Neuronal stem cell (in vitro differentiated cells): Measurements from ENCODE around the gene FIBP.

Experiments
- DNase-seq: peaks from one replicate; pipeline ENCODE4 v3.0.0-alpha.2; 2013; ENCODE audit warnings: low spot score
- H2AFZ ChIP-seq: one replicate; pipeline ENCODE4 v1.6.1; 2013; ENCODE audit warnings: mild to moderate bottlenecking, low read length, inconsistent platforms
- H2AK5ac ChIP-seq: 2 replicates; pipeline ENCODE4 v1.6.1; 2013; ENCODE audit warnings: low read depth, mild to moderate bottlenecking, inconsistent platforms, low read length, moderate library complexity, mixed read lengths
- H2BK120ac ChIP-seq: 2 replicates; pipeline ENCODE4 v1.6.1; 2013; ENCODE audit warnings: low read depth, mild to moderate bottlenecking, inconsistent platforms, low read length, moderate library complexity, mixed read lengths
- H2BK12ac ChIP-seq: one replicate; pipeline ENCODE4 v1.6.1; 2013; ENCODE audit warnings: low read length, inconsistent platforms
- H2BK15ac ChIP-seq: 2 replicates; pipeline ENCODE4 v1.6.1; 2013; ENCODE audit warnings: mild to moderate bottlenecking, low read length, inconsistent platforms, mixed read lengths
- H2BK5ac ChIP-seq: one replicate; pipeline ENCODE4 v1.6.1; 2013; ENCODE audit warnings: inconsistent platforms, mild to moderate bottlenecking, low read length, moderate library complexity
- H3K14ac ChIP-seq: one replicate; pipeline ENCODE4 v1.6.1; 2013; ENCODE audit warnings: low read length, inconsistent platforms
- H3K18ac ChIP-seq: 2 replicates; pipeline ENCODE4 v1.6.1; 2013; ENCODE audit warnings: low read length, inconsistent platforms
- H3K23ac ChIP-seq: 2 replicates; pipeline ENCODE4 v1.6.1; 2013; ENCODE audit warnings: low read depth, mild to moderate bottlenecking, mixed read lengths, low read length, inconsistent platforms; ENCODE audit not compliant: poor library complexity
- H3K27ac ChIP-seq: replicated peaks from 3 replicates; pipeline ENCODE4 v1.5.1; 2013; ENCODE audit warnings: low read length, inconsistent platforms
- H3K27me3 ChIP-seq, 3 experiments: 2 replicates each; pipeline ENCODE4 v1.6.1; 2013; ENCODE audit warnings: low read length in 3 of 3, mild to moderate bottlenecking in 2 of 3, inconsistent platforms in 1 of 3, low read depth in 1 of 3, mixed read lengths in 1 of 3, moderate library complexity in 1 of 3; ENCODE audit not compliant: control insufficient read depth in 3 of 3, insufficient read depth in 3 of 3
- H3K36me3 ChIP-seq, 2 donors: replicated peaks in 1 of 2; 2 replicates each; pipeline ENCODE4 v1.6.1; 2013; ENCODE audit warnings: low read length in 2 of 2; ENCODE audit not compliant: control insufficient read depth in 2 of 2, insufficient read depth in 2 of 2
- H3K4ac ChIP-seq: 2 replicates; pipeline ENCODE4 v1.6.1; 2013; ENCODE audit warnings: inconsistent platforms, mild to moderate bottlenecking, low read length, moderate library complexity
- H3K4me1 ChIP-seq, 2 donors: 1 replicate in 1 of 2; 2 replicates in 1 of 2; pipeline ENCODE4 v1.6.1; 2013; ENCODE audit warnings: low read length in 2 of 2, low read depth in 1 of 2; ENCODE audit not compliant: control insufficient read depth in 2 of 2, insufficient read depth in 1 of 2
- H3K4me2 ChIP-seq: one replicate; pipeline ENCODE4 v1.6.1; 2013; ENCODE audit warnings: mild to moderate bottlenecking, low read length, inconsistent platforms; ENCODE audit not compliant: insufficient read depth, poor library complexity, severe bottlenecking
- H3K4me3 ChIP-seq, 2 donors: 2 replicates each; pipeline ENCODE4 v1.5.1; 2013; ENCODE audit warnings: low read length in 2 of 2, mild to moderate bottlenecking in 2 of 2, inconsistent platforms in 1 of 2, moderate library complexity in 1 of 2
- H3K79me1 ChIP-seq: one replicate; pipeline ENCODE4 v1.6.1; 2013; ENCODE audit warnings: low read depth, mild to moderate bottlenecking, inconsistent platforms, low read length, moderate library complexity
- H3K9ac ChIP-seq: one replicate; pipeline ENCODE4 v1.6.1; 2013; ENCODE audit warnings: mild to moderate bottlenecking, low read depth, low read length, inconsistent platforms; ENCODE audit not compliant: poor library complexity
- H3K9me3 ChIP-seq, 2 donors: replicated peaks in 1 of 2; 2 replicates each; pipeline versions ENCODE3 to v1.6.1; 2013; ENCODE audit warnings: low read length in 2 of 2, mild to moderate bottlenecking in 2 of 2, inconsistent platforms in 1 of 2, low read depth in 1 of 2, mixed read lengths in 1 of 2, moderate library complexity in 1 of 2; ENCODE audit not compliant: control insufficient read depth in 2 of 2, insufficient read depth in 1 of 2
- H4K8ac ChIP-seq: one replicate; pipeline ENCODE4 v1.6.1; 2013; ENCODE audit warnings: low read depth, mild to moderate bottlenecking, inconsistent platforms, low read length, moderate library complexity
- H4K91ac ChIP-seq: one replicate; pipeline ENCODE4 v1.6.1; 2013; ENCODE audit warnings: low read length, low read depth, mild to moderate bottlenecking, inconsistent platforms; ENCODE audit not compliant: poor library complexity
- WGBS, 2 donors: extraction: QIAGEN DNeasy Blood & Tissue Kit; methylation state at CpG; one replicate each; pipeline ENCODE4 v1.1.7; 2013; ENCODE audit warnings: missing lambda C conversion rate in 2 of 2, mixed read lengths in 1 of 2; ENCODE audit not compliant: insufficient read length in 2 of 2, insufficient replicate concordance in 1 of 2; ENCODE audit errors: extremely low coverage in 2 of 2; 5-methylcytosine and 5-hydroxymethylcytosine counted together

The FIBP gene

DNA sequence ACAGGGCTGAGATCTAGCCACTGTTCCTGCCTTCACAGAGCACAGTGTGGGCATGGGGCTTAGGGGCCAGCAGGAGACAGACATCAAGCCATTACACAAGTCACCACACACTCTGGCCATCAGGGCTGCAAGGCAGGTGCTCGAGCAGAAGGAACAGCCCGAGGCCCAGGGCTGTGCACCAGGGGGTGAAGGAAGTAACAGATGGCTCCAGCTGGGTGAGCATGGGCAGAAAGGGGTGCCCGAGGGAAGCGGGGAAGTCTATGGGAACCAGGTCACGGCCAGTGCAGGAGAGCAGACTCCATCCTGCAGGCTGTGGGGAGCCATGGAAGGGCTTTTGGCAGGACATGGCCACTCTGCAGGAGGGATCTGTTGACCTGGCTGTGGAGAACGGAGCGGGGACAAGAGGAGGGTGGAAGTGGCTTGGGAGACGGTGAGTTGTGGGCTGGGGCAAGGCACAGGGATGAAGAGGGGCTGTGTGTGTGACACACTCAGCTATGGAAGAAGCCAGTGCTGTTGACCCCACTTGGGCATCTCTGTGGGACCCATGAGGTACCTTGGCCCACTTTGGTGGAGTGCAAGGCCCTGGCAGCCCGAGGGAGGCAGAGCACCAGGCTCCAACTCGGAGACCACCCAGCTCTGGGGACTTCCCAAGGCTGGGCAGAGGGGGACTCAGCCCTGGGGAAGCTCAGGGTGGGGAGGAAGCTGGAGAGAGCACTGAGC, 27.0 kb upstream of the FIBP start:
- Histone ChIP-seq H3K4me3 (no peak overlapping the region), H3K18ac (peak overlapping the region; percentile 74), H3K36me3 (peaks cover 9 to 14% of the 10 kb centered on the region in 2 donors), H4K91ac (no peak overlapping the region), H2AK5ac (no peak overlapping the region), H4K8ac (no peak overlapping the region), H2BK15ac (no peak overlapping the region), H3K27ac (no peak overlapping the region), H2BK12ac (no peak overlapping the region), H2BK5ac (peak overlapping the region; percentile 46), H3K27me3 (peaks cover 0 to 2% (median 0%) of the 10 kb centered on the region in 3 experiments), H3K14ac (no peak overlapping the region), H2AFZ (no peak overlapping the region), H3K4ac (peak overlapping the region; percentile 8), H2BK120ac (no peak overlapping the region), H3K4me2 (no peak overlapping the region), H3K9ac (peak overlapping the region; percentile 39), H3K79me1 (peaks cover 15% of the 10 kb centered on the region), H3K23ac (peak overlapping the region; percentile 58), H3K4me1 (peaks cover 13 to 17% of the 10 kb centered on the region in 2 donors), H3K9me3 (peaks cover 0 to 2% of the 10 kb centered on the region in 2 donors)
- DNase-seq, result no peak
- WGBS, 2 donors, result no CpG with 5 or more reads among the region's 10 CpGs

DNA sequence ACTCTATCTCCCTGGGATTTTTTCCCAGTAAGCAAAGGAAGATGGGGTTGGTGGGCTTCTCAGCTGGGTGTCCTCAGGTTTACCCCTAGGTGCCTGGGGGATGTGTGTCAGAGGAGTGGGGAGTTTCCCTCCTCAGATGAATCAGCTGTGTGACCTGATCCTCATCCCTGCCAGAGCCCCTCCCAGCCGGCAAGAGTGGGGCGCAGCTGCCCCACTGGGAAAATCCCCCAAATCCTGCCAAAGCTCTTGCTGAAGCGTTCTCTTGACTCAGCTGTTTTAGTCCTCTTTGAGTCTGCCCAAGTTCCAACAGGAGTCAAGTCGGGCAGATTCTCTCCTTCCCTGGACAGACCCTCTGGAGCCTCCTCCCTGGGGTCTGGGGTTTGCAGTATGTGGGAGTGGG, 24.6 kb upstream of the FIBP start:
- peak overlapping the region; percentile 8 for H2AK5ac ChIP-seq
- H3K36me3 ChIP-seq, result peaks cover 9 to 13% of the 10 kb centered on the region in 2 donors
- H3K4me3 ChIP-seq, result no peak overlapping the region
- H3K14ac ChIP-seq, result no peak overlapping the region
- no peak overlapping the region for H3K4me2 ChIP-seq
- no peak overlapping the region for H3K9ac ChIP-seq
- DNase-seq, result no peak
- H4K91ac ChIP-seq, result no peak overlapping the region
- peaks cover 0 to 4% (median 0%) of the 10 kb centered on the region in 3 experiments for H3K27me3 ChIP-seq
- no peak overlapping the region for H2BK15ac ChIP-seq
- H2BK12ac ChIP-seq, result no peak overlapping the region
- H3K4me1 ChIP-seq, result peaks cover 4 to 9% of the 10 kb centered on the region in 2 donors
- no peak overlapping the region for H2BK120ac ChIP-seq
- WGBS, 2 donors, result no CpG with 5 or more reads among the region's 4 CpGs
- H2AFZ ChIP-seq, result no peak overlapping the region
- no peak overlapping the region for H2BK5ac ChIP-seq
- H3K4ac ChIP-seq, result no peak overlapping the region
- H3K23ac ChIP-seq, result no peak overlapping the region
- H3K79me1 ChIP-seq, result peaks cover 4% of the 10 kb centered on the region
- no peak overlapping the region for H3K18ac ChIP-seq
- H3K27ac ChIP-seq, result no peak overlapping the region
- no peak overlapping the region for H4K8ac ChIP-seq
- H3K9me3 ChIP-seq, result peaks cover 0 to 2% of the 10 kb centered on the region in 2 donors

DNA sequence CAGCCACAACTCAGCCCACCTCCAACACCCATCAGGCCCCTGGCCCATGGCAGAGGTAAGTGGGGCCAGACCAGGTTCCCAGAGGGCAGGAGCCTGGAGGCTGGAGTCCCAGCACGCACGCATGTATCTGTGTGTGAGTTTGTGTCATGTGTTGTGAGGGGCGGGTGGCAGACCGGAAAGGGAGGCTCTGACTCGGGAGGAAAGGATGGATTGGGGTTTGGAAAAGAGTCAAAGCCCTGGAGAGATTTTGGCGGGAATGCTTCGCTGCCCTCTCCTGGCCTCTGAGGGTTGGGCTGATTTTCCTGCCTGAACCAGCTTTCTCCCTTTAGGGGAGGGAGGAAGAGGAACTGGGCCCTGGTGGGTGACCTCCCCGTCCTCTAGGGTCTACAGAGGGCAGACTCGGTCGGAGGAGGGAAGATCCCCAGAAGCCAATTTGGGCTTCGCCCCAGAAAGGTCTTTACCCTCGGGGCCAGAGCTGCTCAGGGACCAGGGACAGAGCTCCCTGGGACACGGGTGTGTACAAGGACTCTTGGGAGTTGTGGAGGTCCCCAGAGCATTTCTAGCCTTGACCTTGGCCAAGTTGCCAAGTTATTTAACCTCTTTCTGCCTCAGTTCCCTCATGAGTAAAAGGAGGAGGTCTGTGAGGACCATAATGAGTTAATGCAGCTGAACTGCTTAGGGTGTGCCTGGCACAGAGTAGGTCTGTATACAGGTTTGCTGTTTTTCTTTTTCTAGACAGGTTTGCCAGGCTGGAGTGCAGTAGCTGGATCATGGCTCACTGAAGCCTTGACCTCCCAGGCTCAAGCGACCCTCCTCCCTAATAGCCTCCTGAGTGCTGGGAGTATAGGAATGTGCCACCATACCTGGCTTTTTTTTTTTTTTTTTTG, 23.7 kb upstream of the FIBP start:
- Histone ChIP-seq H3K9me3 (peaks cover 0 to 2% of the 10 kb centered on the region in 2 donors), H2BK12ac (no peak overlapping the region), H3K14ac (no peak overlapping the region), H3K4ac (no peak overlapping the region), H3K79me1 (no peaks in the 10 kb centered on the region), H2BK15ac (peak overlapping the region; percentile 49), H3K18ac (peak overlapping the region; percentile 76), H3K9ac (no peak overlapping the region), H4K8ac (peak overlapping the region; percentile 73), H2BK5ac (peak overlapping the region; percentile 30), H3K4me1 (peaks cover 0 to 7% of the 10 kb centered on the region in 2 donors), H3K4me2 (no peak overlapping the region), H3K27me3 (peaks cover 0 to 5% (median 0%) of the 10 kb centered on the region in 3 experiments), H4K91ac (peak overlapping the region; percentile 61), H2AK5ac (peak overlapping the region; percentile 77), H3K36me3 (peaks cover 3% of the 10 kb centered on the region in 2 donors), H3K27ac (no peak overlapping the region), H3K4me3 (no peak overlapping the region), H3K23ac (no peak overlapping the region), H2BK120ac (no peak overlapping the region), H2AFZ (peak overlapping the region; percentile 89)
- no peak for DNase-seq
- WGBS, 2 donors, result no CpG with 5 or more reads among the region's 14 CpGs

DNA sequence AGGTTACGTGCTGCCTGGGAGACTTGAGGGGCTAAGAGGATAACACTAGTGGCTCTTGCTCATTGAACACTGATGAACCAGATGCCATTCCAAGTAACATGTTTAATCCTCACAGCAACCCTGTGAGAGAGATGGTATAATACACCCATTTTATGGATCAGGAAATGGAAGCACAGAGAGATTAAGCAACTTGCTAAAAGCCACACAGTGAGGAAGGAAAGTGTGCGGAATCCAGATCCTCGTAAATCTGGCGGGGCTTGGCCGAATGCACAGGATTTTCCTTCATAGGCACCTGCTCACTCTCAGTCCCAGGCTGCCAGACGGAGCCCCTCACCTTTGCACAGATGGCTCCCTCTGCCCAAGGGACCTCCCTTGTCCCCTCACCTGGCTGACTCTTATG, 19.6 kb upstream of the FIBP start:
- H4K8ac ChIP-seq, result no peak overlapping the region
- DNase-seq, result no peak
- H3K27ac ChIP-seq, result no peak overlapping the region
- H3K18ac ChIP-seq, result no peak overlapping the region
- no peaks in the 10 kb centered on the region for H3K79me1 ChIP-seq
- H3K27me3 ChIP-seq, result peaks cover 0 to 11% (median 0%) of the 10 kb centered on the region in 3 experiments
- no peak overlapping the region for H2BK15ac ChIP-seq
- H3K36me3 ChIP-seq, result no peaks in the 10 kb centered on the region
- no CpG with 5 or more reads among the region's 6 CpGs for WGBS, 2 donors
- no peak overlapping the region for H3K14ac ChIP-seq
- peaks cover 6 to 14% of the 10 kb centered on the region in 2 donors for H3K4me1 ChIP-seq
- H3K4me2 ChIP-seq, result no peak overlapping the region
- H4K91ac ChIP-seq, result no peak overlapping the region
- H3K4me3 ChIP-seq, result no peak overlapping the region
- H2BK120ac ChIP-seq, result no peak overlapping the region
- H2BK12ac ChIP-seq, result no peak overlapping the region
- H3K9me3 ChIP-seq, result no peaks in the 10 kb centered on the region
- no peak overlapping the region for H2BK5ac ChIP-seq
- no peak overlapping the region for H2AFZ ChIP-seq
- no peak overlapping the region for H3K4ac ChIP-seq
- H2AK5ac ChIP-seq, result peak overlapping the region; percentile 71
- H3K9ac ChIP-seq, result no peak overlapping the region
- H3K23ac ChIP-seq, result no peak overlapping the region
